ENCODE results near the gene TSPAN9.
A peak's percentile ranks its signal among the peaks of the same experiment; 100 is the strongest.

TSPAN9 gene

DNA sequence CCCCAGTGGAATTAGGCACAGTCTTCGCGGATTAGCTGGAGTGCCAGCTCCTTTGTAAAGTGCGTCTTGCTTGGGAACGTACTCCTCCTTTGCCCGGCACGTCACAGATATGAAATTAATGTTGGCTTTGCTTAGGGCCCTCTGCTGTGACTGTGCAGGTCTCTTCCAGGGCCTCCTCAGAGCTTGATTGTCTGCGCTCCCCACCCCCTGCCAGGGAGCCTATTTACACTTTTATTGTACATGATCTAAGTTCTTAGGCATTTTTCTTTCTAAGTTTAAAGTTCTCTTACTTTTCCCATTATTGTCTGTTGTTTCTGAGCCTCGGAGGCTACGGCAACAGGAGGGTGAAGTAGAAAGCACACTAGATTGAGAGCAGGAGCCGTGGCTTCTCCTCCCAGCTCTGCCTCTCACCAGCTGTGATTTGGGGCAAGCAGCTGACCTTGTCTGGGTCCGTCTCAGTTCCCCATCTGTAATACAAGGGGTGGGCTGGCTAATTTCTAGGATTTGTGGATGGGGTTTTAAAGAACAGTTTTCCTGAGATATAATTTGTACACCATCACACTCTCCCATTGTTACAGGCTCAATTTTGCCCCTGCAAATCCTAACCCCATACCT lies 81.8 kb downstream of the TSPAN9 start:
- DNase-seq (ENCODE audit: low spot score) (no peak), FAIRE-seq (peak; percentile 58)

DNA sequence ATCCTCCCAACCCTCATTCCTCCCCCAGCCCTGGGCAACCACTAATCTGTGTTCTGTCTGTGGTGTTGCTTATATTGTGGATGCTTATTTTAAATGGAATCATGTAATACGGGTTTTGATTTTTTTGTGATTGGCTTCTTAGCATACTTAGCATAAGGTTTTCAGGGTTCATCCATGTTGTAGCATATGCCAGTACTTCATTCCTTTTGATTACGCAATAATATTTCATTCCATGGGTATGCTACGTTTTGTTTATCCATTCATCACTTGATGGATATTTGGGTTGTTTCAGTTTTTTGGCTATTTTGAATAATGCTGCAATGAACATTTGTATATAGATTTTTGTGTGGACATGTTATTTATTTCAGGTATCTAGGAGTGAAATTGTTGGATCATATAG lies 82.9 kb downstream of the TSPAN9 start:
- DNase-seq (ENCODE audit: low spot score) (no peak), FAIRE-seq (no peak)

- no peak for DNase-seq (ENCODE audit: low spot score)
- peak; percentile 32 for FAIRE-seq
These were observed 84.7 kb downstream of the TSPAN9 start for GRCh38 chr12:3161861-3162260.

DNA sequence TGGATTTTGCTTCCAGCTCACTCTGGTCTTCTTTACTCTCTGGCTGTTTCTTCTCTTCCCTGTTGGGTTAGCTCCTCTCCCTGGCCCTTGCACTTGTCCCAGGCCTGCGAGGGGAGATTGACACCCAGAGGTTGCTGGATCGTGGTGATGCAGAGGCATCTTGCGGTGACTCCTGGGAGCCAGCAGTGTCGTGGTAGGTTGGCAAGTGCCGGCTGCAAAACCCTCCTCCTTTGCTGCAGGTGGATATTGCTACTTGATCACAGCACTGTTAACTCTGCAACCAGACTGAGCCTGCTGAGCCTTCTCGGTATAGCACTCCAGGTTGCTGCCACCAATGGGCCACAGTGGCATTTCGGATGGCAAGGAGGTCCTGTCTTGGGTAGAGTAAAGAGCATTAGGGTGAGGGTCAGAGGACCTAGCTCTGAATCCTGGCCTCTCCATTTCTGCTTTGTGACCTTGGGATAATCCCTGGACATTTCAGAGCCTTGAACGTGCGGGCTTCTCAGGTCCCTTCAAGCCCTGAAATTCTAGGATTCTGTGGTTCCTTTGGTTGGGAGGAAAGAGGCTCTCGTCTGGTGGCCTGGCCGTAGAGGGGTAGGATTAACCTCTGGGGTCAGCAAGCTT lies 87.4 kb downstream of the TSPAN9 start:
- no peak for DNase-seq (ENCODE audit: low spot score)
- FAIRE-seq, result peak; percentile 55

- no peak for DNase-seq (ENCODE audit: low spot score)
- no peak for FAIRE-seq
These were observed 88.2 kb downstream of the TSPAN9 start for GRCh38 chr12:3165078-3165980.

- no peak for DNase-seq (ENCODE audit: low spot score)
These were observed 90.5 kb downstream of the TSPAN9 start for GRCh38 chr12:3167636-3168035.

DNA sequence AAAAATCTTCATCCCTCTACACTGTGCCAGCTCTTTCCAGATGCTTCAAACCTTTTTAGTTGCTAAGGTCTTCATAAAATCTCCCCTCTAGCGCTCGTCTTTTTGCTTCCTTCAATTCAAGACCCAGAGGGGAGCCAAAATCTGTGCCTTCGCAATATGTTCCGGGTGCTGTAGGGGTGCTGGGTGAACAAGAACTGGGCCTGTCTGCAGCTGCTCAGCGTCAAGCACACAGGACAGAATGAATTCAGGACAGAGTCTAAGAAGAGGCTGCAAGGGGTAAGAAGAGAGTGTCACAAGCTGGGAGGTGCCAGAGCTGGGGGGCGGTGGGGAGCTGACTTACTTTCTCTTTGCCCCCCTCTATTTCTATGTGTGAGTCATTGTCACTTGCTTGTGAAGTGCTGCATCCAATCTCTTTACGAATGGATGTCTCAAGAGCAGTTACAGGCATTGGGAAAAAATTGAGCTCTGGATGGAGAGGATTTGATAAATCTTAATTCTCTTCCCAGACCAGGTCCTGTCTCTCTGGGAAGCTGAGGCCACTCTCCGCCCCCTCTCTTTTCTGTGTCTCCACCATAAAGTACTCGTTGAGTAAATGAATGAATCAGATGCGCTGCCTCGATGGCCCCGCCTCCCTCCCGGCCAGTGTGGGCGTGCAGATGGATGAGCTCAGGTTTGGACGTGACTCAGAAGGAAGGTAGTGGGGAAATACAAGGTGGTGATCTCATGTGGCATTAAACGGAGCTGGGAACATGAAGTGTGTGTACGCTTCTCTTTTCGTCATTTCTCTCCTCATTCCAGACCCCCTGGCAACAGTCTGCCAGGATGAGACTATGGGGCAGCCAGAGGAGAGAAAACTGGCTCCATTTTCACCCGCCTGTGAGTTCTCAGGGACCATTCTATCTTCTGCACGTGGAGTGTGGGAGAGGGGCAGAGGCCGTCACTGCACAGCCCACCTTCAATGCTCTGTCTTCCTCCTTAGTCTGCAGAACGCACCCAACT lies 91.3 kb downstream of the TSPAN9 start:
- FAIRE-seq, result peak; percentile 99
- peak; percentile 97 for DNase-seq (ENCODE audit: low spot score)

More at GRCh38 chr12:3167636-3168035, 90.5 kb downstream of the TSPAN9 start:
- no peak for FAIRE-seq

- FAIRE-seq (peak; percentile 95), DNase-seq (ENCODE audit: low spot score) (peak; percentile 89)
These were observed 93.4 kb downstream of the TSPAN9 start for GRCh38 chr12:3170423-3171194.

- DNase-seq (ENCODE audit: low spot score), result no peak
- FAIRE-seq, result peak; percentile 89
These were observed 94.0 kb downstream of the TSPAN9 start for GRCh38 chr12:3171195-3171591.

GRCh38 chr12:3172124-3173007 lies 95.2 kb downstream of the TSPAN9 start:
- FAIRE-seq, result peak; percentile 44
- no peak for DNase-seq (ENCODE audit: low spot score)

DNA sequence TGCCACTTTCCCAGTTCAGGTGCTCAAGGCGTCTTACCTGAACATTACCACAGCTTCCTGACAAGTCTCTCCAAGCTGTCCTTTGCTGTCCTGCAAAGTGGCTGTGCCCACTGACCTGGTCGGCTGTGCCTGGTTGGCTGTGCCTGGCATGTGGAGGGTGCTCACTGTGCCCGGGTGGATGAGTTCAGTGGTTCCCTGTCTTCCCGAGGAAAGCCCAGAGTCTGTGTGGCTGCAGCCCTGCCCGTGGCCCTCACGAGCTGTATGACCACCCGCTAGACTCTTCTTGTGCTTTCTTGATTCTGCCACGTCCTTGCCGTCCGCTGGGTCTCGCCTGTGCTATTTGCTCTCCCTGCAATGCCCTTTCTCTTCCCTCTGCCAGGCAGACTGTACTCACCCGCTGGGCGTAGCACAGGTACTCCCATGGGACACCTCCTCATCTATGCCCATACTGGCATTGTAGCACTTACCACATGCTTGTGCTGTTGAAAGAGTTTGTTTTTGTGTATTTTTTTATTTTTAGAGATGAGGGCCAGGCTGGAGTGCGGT lies 95.9 kb downstream of the TSPAN9 start:
- DNase-seq (ENCODE audit: low spot score) (no peak), FAIRE-seq (no peak)

DNA sequence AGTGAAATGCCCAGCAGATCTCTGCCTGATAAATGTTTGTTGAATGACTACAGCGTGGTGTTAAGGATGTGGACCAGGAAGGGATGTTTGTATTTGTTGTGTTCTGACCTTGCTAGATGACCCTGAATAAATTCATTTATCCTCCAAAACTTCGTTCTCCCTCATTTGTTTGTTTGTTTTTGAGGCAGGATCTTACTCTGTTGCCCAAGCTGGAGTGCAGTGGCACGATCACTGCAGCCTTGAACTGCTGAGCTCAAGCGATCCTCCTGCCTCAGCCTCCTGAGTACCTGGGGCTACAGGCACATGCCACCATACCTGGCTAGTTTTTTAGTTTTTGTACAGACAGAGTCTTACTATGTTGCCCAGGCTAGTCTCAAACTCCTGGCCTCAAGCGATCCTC lies 96.7 kb downstream of the TSPAN9 start:
- DNase-seq (ENCODE audit: low spot score) (no peak), FAIRE-seq (peak; percentile 92)

DNA sequence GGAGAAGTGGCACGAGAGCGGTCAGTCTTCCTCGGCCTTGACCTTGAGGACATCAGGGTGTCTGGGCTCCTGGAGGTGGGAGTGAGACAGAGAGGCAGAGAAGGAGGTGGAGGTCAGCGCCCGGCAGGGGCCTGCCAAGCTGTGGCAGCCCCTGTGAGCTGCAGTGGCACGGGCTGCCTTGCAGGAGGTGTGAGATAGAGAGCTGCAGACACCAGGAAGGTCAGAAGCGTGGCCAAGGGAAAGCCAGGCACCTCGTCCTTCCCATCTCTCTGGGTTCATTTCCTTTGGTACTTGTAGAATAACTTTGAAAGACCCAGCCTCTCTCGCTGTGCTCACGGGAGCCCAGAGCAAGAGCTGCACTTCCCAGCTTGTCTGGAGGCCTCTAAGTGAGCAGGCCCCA lies 98.1 kb downstream of the TSPAN9 start:
- DNase-seq (ENCODE audit: low spot score) (no peak), FAIRE-seq (no peak)

DNA sequence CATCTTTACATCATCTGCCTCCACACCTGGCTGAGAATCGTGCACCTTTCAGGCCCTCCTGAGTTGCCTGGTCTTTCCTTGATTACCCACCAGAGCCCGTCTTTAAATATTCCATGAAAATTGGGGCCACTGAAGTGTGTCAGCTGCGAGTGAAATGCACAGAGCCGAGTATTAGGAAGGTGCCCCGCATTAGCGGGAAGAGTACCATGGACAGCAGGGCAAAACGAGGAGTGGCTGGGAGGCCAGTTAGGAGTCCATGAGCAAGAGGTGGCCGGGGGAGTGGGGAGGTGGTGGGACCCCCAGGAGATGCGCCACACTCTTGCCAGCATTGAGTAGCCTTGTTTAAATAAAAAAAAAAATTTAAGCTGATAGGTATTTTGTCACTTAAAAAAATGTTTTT lies 99.6 kb downstream of the TSPAN9 start:
- DNase-seq (ENCODE audit: low spot score), result no peak
- FAIRE-seq, result no peak

DNA sequence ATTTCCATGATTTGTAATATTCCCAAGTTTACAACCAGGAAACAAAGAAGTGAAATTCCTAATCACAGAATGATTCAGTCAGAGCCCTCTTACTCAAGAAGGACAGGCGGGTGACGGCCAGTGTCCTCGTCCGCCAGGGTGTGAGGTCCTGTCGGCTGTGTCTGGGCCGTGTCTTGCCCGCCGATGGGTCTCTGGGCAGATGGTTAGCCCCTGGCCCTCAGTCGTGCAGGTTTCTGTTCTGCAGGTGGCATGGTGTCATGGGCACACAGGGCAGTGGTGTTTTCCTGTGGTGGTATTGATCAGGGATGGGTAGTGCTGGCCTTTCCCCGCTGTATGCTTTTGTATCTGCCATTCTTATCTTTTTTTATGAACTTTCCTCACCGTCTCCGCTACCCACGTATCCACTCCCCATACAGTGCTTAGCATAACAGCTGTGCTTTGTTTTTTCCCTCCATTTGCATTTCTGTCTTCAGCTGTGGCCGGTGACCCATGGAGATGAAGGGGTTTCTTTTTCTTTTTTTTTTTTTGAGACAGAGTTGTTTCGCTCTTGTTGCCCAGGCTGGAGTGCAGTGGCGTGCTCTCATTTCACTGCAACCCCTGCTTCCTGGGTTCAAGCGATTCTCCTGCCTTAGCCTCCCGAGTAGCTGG lies 100.7 kb downstream of the TSPAN9 start:
- FAIRE-seq (no peak), DNase-seq (ENCODE audit: low spot score) (no peak)

DNA sequence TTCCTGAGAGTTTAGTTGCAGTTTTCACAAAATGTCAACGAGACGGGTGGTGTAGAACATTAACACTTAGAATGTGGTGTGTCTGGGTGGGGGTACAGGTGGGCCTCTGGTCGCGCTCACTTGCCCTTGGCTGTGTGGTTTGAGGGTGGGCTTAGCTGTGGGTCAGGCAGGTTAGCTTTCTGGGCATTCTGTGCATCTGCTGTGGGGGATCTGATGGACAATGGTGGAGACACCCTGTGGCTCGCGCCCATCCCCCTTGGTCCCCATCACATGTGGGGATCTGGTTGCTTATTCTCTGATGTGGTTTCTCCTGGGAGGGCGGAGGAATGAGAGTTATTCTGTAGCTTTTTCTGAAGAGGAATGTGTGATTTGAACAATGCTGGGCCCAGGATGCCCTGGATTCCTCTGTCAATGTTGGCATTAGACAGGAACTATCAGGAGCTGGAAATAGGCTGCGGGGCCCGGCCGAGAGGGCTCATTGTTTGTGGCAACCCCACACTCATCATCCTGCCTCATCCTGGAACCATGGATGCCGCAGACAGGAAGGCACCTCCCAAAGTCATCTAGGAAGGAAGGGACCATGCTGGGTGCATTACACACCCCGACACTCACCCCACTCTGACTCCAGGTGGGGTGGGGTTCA lies 101.6 kb downstream of the TSPAN9 start:
- DNase-seq (ENCODE audit: low spot score) (peak; percentile 56), FAIRE-seq (peak; percentile 74)

DNA sequence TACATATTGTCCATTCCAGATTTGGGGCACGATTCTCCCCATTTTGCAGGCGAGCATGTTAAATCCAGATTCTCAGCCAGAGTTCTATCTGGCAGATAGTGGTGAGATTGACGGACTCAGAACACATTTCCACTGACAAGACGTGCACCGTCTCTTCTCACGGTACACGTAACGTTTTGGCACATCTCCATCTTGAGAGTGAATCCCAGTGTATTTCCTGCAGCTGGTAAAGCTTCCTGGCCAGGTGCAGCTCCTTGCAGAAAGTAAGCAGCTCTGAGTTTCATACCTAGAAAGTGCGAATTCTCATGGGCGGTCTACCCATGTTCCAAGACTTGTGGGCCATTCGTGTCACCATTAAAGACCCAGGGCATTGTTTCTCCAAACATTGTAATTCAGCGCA lies 102.6 kb downstream of the TSPAN9 start:
- DNase-seq (ENCODE audit: low spot score), result no peak
- FAIRE-seq, result peak; percentile 32

DNA sequence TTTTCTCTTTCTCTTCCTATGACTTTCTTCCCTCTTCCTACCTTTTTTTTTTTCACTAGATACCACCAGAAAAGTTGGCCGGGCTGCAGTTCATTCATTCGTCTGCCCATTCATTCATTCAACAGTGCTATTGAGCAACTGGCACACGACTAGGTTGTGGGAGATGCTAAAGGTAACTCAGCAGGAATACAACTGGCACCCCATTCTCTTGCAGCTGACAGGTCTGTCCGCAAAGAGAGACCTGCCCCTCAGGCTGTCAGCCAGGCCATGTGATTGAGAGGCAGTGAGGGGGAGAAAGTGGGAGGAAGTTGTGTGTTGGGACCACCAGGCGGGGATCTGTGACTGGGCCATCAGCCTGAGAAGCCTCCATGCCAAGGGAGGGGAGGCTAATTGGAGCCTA lies 105.2 kb downstream of the TSPAN9 start:
- FAIRE-seq (no peak), DNase-seq (ENCODE audit: low spot score) (no peak)
